ENCODE measurements around the gene IRF2BP2. TPM values are rescaled to one million over a fixed set of nuclear protein-coding genes. Genes with fewer than 3 reads are reported as not detected.

IRF2BP2 gene
- total and polyA plus RNA-seq, 2 of the 13 experiments (the other 11 are each of a cell fraction or from before 2014, with no cell fraction given): 140 to 147 TPM

GRCh38 chr1:234611847-234612351 lies 1.9 kb upstream of the IRF2BP2 start (continued):
- TF ChIP-seq ZNF256 (CRISPR knock-in tag; conservative IDR thresholded peaks at IDR 0.05) (no peak), ZNF816 (CRISPR knock-in tag; IDR thresholded peaks at IDR 0.05; ENCODE audit: borderline replicate concordance) (no peak; the same call in 1 of the 2 replicates), MYPOP (CRISPR knock-in tag; IDR thresholded peaks at IDR 0.05) (no peak), ZFP82 (CRISPR knock-in tag; IDR thresholded peaks at IDR 0.05; ENCODE audit: borderline replicate concordance) (no peak), THAP7 (CRISPR knock-in tag; IDR thresholded peaks at IDR 0.05) (no peak), HOXA9 (CRISPR knock-in tag; IDR thresholded peaks at IDR 0.05; ENCODE audit: borderline replicate concordance) (0 out of 2 replicates have a peak, but pooled peaks have one; percentile 74), IKZF5 (CRISPR knock-in tag; IDR thresholded peaks at IDR 0.05) (no peak), HNF1B (CRISPR knock-in tag; IDR thresholded peaks at IDR 0.05) (no peak), HBP1 (CRISPR knock-in tag; IDR thresholded peaks at IDR 0.05; ENCODE audit: low read depth) (no peak), DPF2 (CRISPR knock-in tag; IDR thresholded peaks at IDR 0.05; ENCODE audit: borderline replicate concordance, low read depth) (0 out of 2 replicates have a peak, but pooled peaks have one; percentile 30), IKZF4 (CRISPR knock-in tag; IDR thresholded peaks at IDR 0.05; ENCODE audit: borderline replicate concordance, low read depth, not compliant biosample characterization) (no peak), ZNF160 (CRISPR knock-in tag; IDR thresholded peaks at IDR 0.05) (no peak), AHR (CRISPR knock-in tag; IDR thresholded peaks at IDR 0.05) (no peak; the same call in 1 of the 2 replicates), CREM (IDR thresholded peaks at IDR 0.05) (no peak), CREM (CRISPR knock-in tag; IDR thresholded peaks at IDR 0.05) (no peak), MYC (CRISPR knock-in tag; IDR thresholded peaks at IDR 0.05; ENCODE audit: borderline replicate concordance) (no peak; the same call in 1 of the 2 replicates), GZF1 (CRISPR knock-in tag; IDR thresholded peaks at IDR 0.05) (no peak), CENPBD1 (CRISPR knock-in tag; IDR thresholded peaks at IDR 0.05; ENCODE audit: borderline replicate concordance, low read depth) (no peak), ZNF773 (CRISPR knock-in tag; IDR thresholded peaks at IDR 0.05; ENCODE audit: borderline replicate concordance) (no peak), TGIF2 (CRISPR knock-in tag; IDR thresholded peaks at IDR 0.05) (no peak), KAT2B (IDR thresholded peaks at IDR 0.05; ENCODE audit: borderline replicate concordance, low read depth, low read length) (no peak), ZKSCAN1 (IDR thresholded peaks at IDR 0.05; ENCODE audit: low read length) (no peak)

Measured in HepG2 (cell line).